ENCODE data around the gene MICALL1. TPM values are rescaled to one million over a fixed set of nuclear protein-coding genes. Genes with fewer than 3 reads are reported as not detected.

The MICALL1 gene
- total RNA-seq, 1 donor, result 10.7 TPM

- Histone ChIP-seq H3K9me3 (ENCODE audit: low read depth, low read length) (no peaks in the 10 kb centered on the region), H3K4me3 (ENCODE audit: low read length) (no peak overlapping the region), H3K27me3 (ENCODE audit: insufficient read depth, low read length) (no peaks in the 10 kb centered on the region), H3K4me1 (ENCODE audit: insufficient read depth, low read length) (peaks cover 9% of the 10 kb centered on the region)
Observed at GRCh38 chr22:37917874-37918548, 11.9 kb downstream of the MICALL1 start.

- no peak overlapping the region for H3K4me3 ChIP-seq (ENCODE audit: low read length)
- no peaks in the 10 kb centered on the region for H3K9me3 ChIP-seq (ENCODE audit: low read depth, low read length)
- H3K27me3 ChIP-seq (ENCODE audit: insufficient read depth, low read length), result no peaks in the 10 kb centered on the region
- peaks cover 9% of the 10 kb centered on the region for H3K4me1 ChIP-seq (ENCODE audit: insufficient read depth, low read length)
Observed at GRCh38 chr22:37918580-37919270, 12.6 kb downstream of the MICALL1 start.

- Histone ChIP-seq H3K4me1 (ENCODE audit: insufficient read depth, low read length) (peaks cover 9% of the 10 kb centered on the region), H3K27me3 (ENCODE audit: insufficient read depth, low read length) (no peaks in the 10 kb centered on the region), H3K9me3 (ENCODE audit: low read depth, low read length) (no peaks in the 10 kb centered on the region), H3K4me3 (ENCODE audit: low read length) (no peak overlapping the region)
Observed at GRCh38 chr22:37920126-37920525, 14.0 kb downstream of the MICALL1 start.

- Histone ChIP-seq H3K27me3 (ENCODE audit: insufficient read depth, low read length) (no peaks in the 10 kb centered on the region), H3K4me1 (ENCODE audit: insufficient read depth, low read length) (peaks cover 9% of the 10 kb centered on the region), H3K4me3 (ENCODE audit: low read length) (no peak overlapping the region), H3K9me3 (ENCODE audit: low read depth, low read length) (no peaks in the 10 kb centered on the region)
Observed at GRCh38 chr22:37922191-37922590, 16.1 kb downstream of the MICALL1 start.

- Histone ChIP-seq H3K9me3 (ENCODE audit: low read depth, low read length) (no peaks in the 10 kb centered on the region), H3K4me1 (ENCODE audit: insufficient read depth, low read length) (peaks cover 9% of the 10 kb centered on the region), H3K4me3 (ENCODE audit: low read length) (no peak overlapping the region), H3K27me3 (ENCODE audit: insufficient read depth, low read length) (no peaks in the 10 kb centered on the region)
Observed at GRCh38 chr22:37923927-37924326, 17.8 kb downstream of the MICALL1 start.

GRCh38 chr22:37924386-37925065 is 18.4 kb downstream of the MICALL1 start:
- no peaks in the 10 kb centered on the region for H3K27me3 ChIP-seq (ENCODE audit: insufficient read depth, low read length)
- H3K9me3 ChIP-seq (ENCODE audit: low read depth, low read length), result no peaks in the 10 kb centered on the region
- peaks cover 9% of the 10 kb centered on the region for H3K4me1 ChIP-seq (ENCODE audit: insufficient read depth, low read length)
- H3K4me3 ChIP-seq (ENCODE audit: low read length), result no peak overlapping the region

- Histone ChIP-seq H3K4me3 (ENCODE audit: low read length) (no peak overlapping the region), H3K9me3 (ENCODE audit: low read depth, low read length) (no peaks in the 10 kb centered on the region), H3K27me3 (ENCODE audit: insufficient read depth, low read length) (no peaks in the 10 kb centered on the region), H3K4me1 (ENCODE audit: insufficient read depth, low read length) (peaks cover under 1% of the 10 kb centered on the region)
Observed at GRCh38 chr22:37925330-37925729, 19.2 kb downstream of the MICALL1 start.

- Histone ChIP-seq H3K4me1 (ENCODE audit: insufficient read depth, low read length) (no peaks in the 10 kb centered on the region), H3K9me3 (ENCODE audit: low read depth, low read length) (no peaks in the 10 kb centered on the region), H3K4me3 (ENCODE audit: low read length) (no peak overlapping the region), H3K27me3 (ENCODE audit: insufficient read depth, low read length) (no peaks in the 10 kb centered on the region)
Observed at GRCh38 chr22:37925767-37926166, 19.7 kb downstream of the MICALL1 start.

- H3K4me1 ChIP-seq (ENCODE audit: insufficient read depth, low read length), result no peaks in the 10 kb centered on the region
- H3K9me3 ChIP-seq (ENCODE audit: low read depth, low read length), result no peaks in the 10 kb centered on the region
- no peak overlapping the region for H3K4me3 ChIP-seq (ENCODE audit: low read length)
- H3K27me3 ChIP-seq (ENCODE audit: insufficient read depth, low read length), result no peaks in the 10 kb centered on the region
Observed at GRCh38 chr22:37926358-37926757, 20.3 kb downstream of the MICALL1 start.

GRCh38 chr22:37926771-37927636 is 20.9 kb downstream of the MICALL1 start:
- Histone ChIP-seq H3K4me1 (ENCODE audit: insufficient read depth, low read length) (no peaks in the 10 kb centered on the region), H3K27me3 (ENCODE audit: insufficient read depth, low read length) (no peaks in the 10 kb centered on the region)

GRCh38 chr22:37927637-37927936 is 21.5 kb downstream of the MICALL1 start:
- H3K4me3 ChIP-seq (ENCODE audit: low read length), result no peak overlapping the region
- no peaks in the 10 kb centered on the region for H3K27me3 ChIP-seq (ENCODE audit: insufficient read depth, low read length)
- no peaks in the 10 kb centered on the region for H3K4me1 ChIP-seq (ENCODE audit: insufficient read depth, low read length)

More at GRCh38 chr22:37926771-37927636, 20.9 kb downstream of the MICALL1 start:
- no peaks in the 10 kb centered on the region for H3K9me3 ChIP-seq (ENCODE audit: low read depth, low read length)
- H3K4me3 ChIP-seq (ENCODE audit: low read length), result no peak overlapping the region

GRCh38 chr22:37929390-37929789 is 23.3 kb downstream of the MICALL1 start:
- Histone ChIP-seq H3K4me1 (ENCODE audit: insufficient read depth, low read length) (peaks cover 9% of the 10 kb centered on the region), H3K4me3 (ENCODE audit: low read length) (no peak overlapping the region), H3K9me3 (ENCODE audit: low read depth, low read length) (no peaks in the 10 kb centered on the region), H3K27me3 (ENCODE audit: insufficient read depth, low read length) (no peaks in the 10 kb centered on the region)

More at GRCh38 chr22:37927637-37927936, 21.5 kb downstream of the MICALL1 start:
- H3K9me3 ChIP-seq (ENCODE audit: low read depth, low read length), result no peaks in the 10 kb centered on the region

- Histone ChIP-seq H3K4me1 (ENCODE audit: insufficient read depth, low read length) (peaks cover 9% of the 10 kb centered on the region), H3K4me3 (ENCODE audit: low read length) (no peak overlapping the region)
Observed at GRCh38 chr22:37930270-37930951, 24.3 kb downstream of the MICALL1 start.

GRCh38 chr22:37930952-37931440 is 24.9 kb downstream of the MICALL1 start:
- no peaks in the 10 kb centered on the region for H3K9me3 ChIP-seq (ENCODE audit: low read depth, low read length)
- peaks cover 9% of the 10 kb centered on the region for H3K4me1 ChIP-seq (ENCODE audit: insufficient read depth, low read length)
- no peaks in the 10 kb centered on the region for H3K27me3 ChIP-seq (ENCODE audit: insufficient read depth, low read length)
- H3K4me3 ChIP-seq (ENCODE audit: low read length), result no peak overlapping the region

More at GRCh38 chr22:37930270-37930951, 24.3 kb downstream of the MICALL1 start:
- H3K27me3 ChIP-seq (ENCODE audit: insufficient read depth, low read length), result no peaks in the 10 kb centered on the region
- no peaks in the 10 kb centered on the region for H3K9me3 ChIP-seq (ENCODE audit: low read depth, low read length)
